Liver (tissue), 9 donors: ENCODE measurements around the gene ATG9A. TPM values are rescaled to one million over a fixed set of nuclear protein-coding genes. Genes with fewer than 3 reads are reported as not detected.

Source experiments
- DNase-seq: peaks from one replicate; pipeline ENCODE4 v3.0.0-alpha.2; 2017; ENCODE audit warnings: low spot score
- H3K27ac ChIP-seq, 2 donors: one replicate each; pipeline ENCODE4 v1.7.0; 2013; ENCODE audit warnings: inconsistent platforms in 2 of 2, low read length in 2 of 2, control low read depth in 1 of 2, low read depth in 1 of 2, mild to moderate bottlenecking in 1 of 2
- H3K27me3 ChIP-seq, 4 donors: one replicate each; pipeline versions ENCODE4 v1.6.1 to v1.7.0; 2013; ENCODE audit warnings: low read length in 3 of 4, inconsistent platforms in 1 of 4, mild to moderate bottlenecking in 1 of 4, moderate library complexity in 1 of 4; ENCODE audit not compliant: control insufficient read depth in 4 of 4, insufficient read depth in 4 of 4
- H3K36me3 ChIP-seq, 4 donors: one replicate each; pipeline versions ENCODE4 v1.6.1 to v1.7.0; 2013; ENCODE audit warnings: low read length in 3 of 4, mild to moderate bottlenecking in 3 of 4, low read depth in 1 of 4, moderate library complexity in 1 of 4; ENCODE audit not compliant: control insufficient read depth in 4 of 4, insufficient read depth in 3 of 4
- H3K4me1 ChIP-seq, 4 donors: one replicate each; pipeline versions ENCODE4 v1.6.1 to v1.7.0; 2013; ENCODE audit warnings: low read length in 3 of 4, mild to moderate bottlenecking in 3 of 4, moderate library complexity in 1 of 4; ENCODE audit not compliant: control insufficient read depth in 4 of 4, insufficient read depth in 4 of 4
- H3K4me3 ChIP-seq, 3 donors: one replicate each; pipeline versions ENCODE4 v1.6.1 to v1.7.0; 2013; ENCODE audit warnings: low read length in 3 of 3, control low read depth in 1 of 3, low read depth in 1 of 3, mild to moderate bottlenecking in 1 of 3
- H3K9ac ChIP-seq, 2 donors: one replicate each; pipeline ENCODE4 v1.7.0; 2013; ENCODE audit warnings: low read length in 2 of 2, mild to moderate bottlenecking in 2 of 2, moderate library complexity in 2 of 2, control low read depth in 1 of 2, low read depth in 1 of 2
- H3K9me3 ChIP-seq, 4 donors: one replicate each; pipeline versions ENCODE4 v1.6.1 to v1.7.0; 2013; ENCODE audit warnings: low read length in 3 of 4; ENCODE audit not compliant: control insufficient read depth in 4 of 4
- ATF3 ChIP-seq: IDR thresholded peaks from 2 replicates; pipeline ENCODE4 v1.6.1; 2016; ENCODE audit warnings: antibody characterized with exemption
- EGR1 ChIP-seq, 2 donors: IDR thresholded peaks; 2 replicates each; pipeline ENCODE4 v1.6.1; 2016 to 2018; ENCODE audit warnings: antibody characterized with exemption in 2 of 2, low read depth in 2 of 2
- FOXA1 ChIP-seq: IDR thresholded peaks from 2 replicates; pipeline ENCODE4 v1.6.1; 2016; ENCODE audit warnings: antibody characterized with exemption
- GABPA ChIP-seq, 2 donors: IDR thresholded peaks in 1 of 2; conservative IDR thresholded peaks in 1 of 2; 2 replicates each; pipeline ENCODE4 v1.6.1; 2016; ENCODE audit warnings: antibody characterized with exemption in 2 of 2, mild to moderate bottlenecking in 1 of 2, moderate library complexity in 1 of 2
- HNF4A ChIP-seq, 2 donors: conservative IDR thresholded peaks; 2 replicates each; pipeline ENCODE4 v1.6.1; 2016; ENCODE audit warnings: antibody characterized with exemption in 2 of 2, mild to moderate bottlenecking in 2 of 2
- HNF4G ChIP-seq: IDR thresholded peaks from 2 replicates; pipeline ENCODE4 v1.6.1; 2016; ENCODE audit warnings: antibody characterized with exemption
- JUND ChIP-seq, 2 donors: IDR thresholded peaks; 2 replicates each; pipeline ENCODE4 v1.6.1; 2016; ENCODE audit warnings: antibody characterized with exemption in 2 of 2
- NR2F2 ChIP-seq: IDR thresholded peaks from 2 replicates; pipeline ENCODE4 v1.6.1; 2016; ENCODE audit warnings: antibody characterized with exemption
- RAD21 ChIP-seq, 2 donors: IDR thresholded peaks; 2 replicates each; pipeline ENCODE4 v1.6.1; 2016; ENCODE audit warnings: antibody characterized with exemption in 2 of 2, mild to moderate bottlenecking in 2 of 2
- RXRA ChIP-seq, 2 donors: IDR thresholded peaks; 2 replicates each; pipeline ENCODE4 v1.6.1; 2017 to 2018; ENCODE audit warnings: antibody characterized with exemption in 2 of 2, mild to moderate bottlenecking in 1 of 2
- SP1 ChIP-seq: IDR thresholded peaks from 2 replicates; pipeline ENCODE4 v1.6.1; 2018; ENCODE audit warnings: antibody characterized with exemption, mild to moderate bottlenecking
- TAF1 ChIP-seq: conservative IDR thresholded peaks from 2 replicates; pipeline ENCODE4 v1.6.1; 2016; ENCODE audit warnings: antibody characterized with exemption, mild to moderate bottlenecking
- YY1 ChIP-seq: IDR thresholded peaks from 2 replicates; pipeline ENCODE4 v1.6.1; 2016; ENCODE audit warnings: antibody characterized with exemption, mild to moderate bottlenecking
- WGBS: extraction: QIAGEN DNeasy Blood & Tissue Kit; methylation state at CpG from one replicate; pipeline ENCODE4 v1.1.7; 2013; 5-methylcytosine and 5-hydroxymethylcytosine counted together
- polyA plus RNA-seq, 2 donors: library from polyadenylated mRNA; stranded (reverse) in 1 of 2; unstranded in 1 of 2; fragments of 200-250 nt in 1 of 2; fragments of >200 nt in 1 of 2; fragmentation: Nextera tagmentation in 1 of 2; extraction: Ambion mirVana in 1 of 2; gene quantifications; one replicate each; pipeline versions ENCODE4 v1.2.1 to v1.2.3, GENCODE V29; 2013 to 2015
- total RNA-seq, 2 donors: library from RNA; depleted of rRNA; stranded (reverse); fragments of >200 nt; gene quantifications; one replicate each; pipeline ENCODE4 v1.2.3, GENCODE V29; 2014
- TF ChIP-seq, protein P1 (sequence below): IDR thresholded peaks from 2 replicates; pipeline ENCODE4 v1.6.1; 2016; ENCODE audit warnings: antibody characterized with exemption
- TF ChIP-seq, protein P2 (sequence below): IDR thresholded peaks from 2 replicates; pipeline ENCODE4 v1.6.1; 2016; ENCODE audit warnings: antibody characterized with exemption, mild to moderate bottlenecking
- donor health status: healthy.
- donor health status: healthy.
- donor health status: healthy.
- donor health status: healthy.
- donor health status: healthy.

The ATG9A gene
- total and polyA plus RNA-seq, 4 donors, result 24.3 to 68.1 (median 37.9) TPM

GRCh38 chr2:219234331-219234730 is 4.9 kb upstream of the ATG9A start:
- H3K27ac ChIP-seq, result no peak overlapping the region
- peaks cover 4 to 70% (median 62%) of the 10 kb centered on the region in 4 donors for H3K36me3 ChIP-seq
- H3K4me3 ChIP-seq, result no peak overlapping the region
- H3K4me1 ChIP-seq, result peaks cover 0 to 9% (median 7%) of the 10 kb centered on the region in 4 donors
- WGBS, result 95% methylated on average over 3 of the region's 3 CpGs
- no peak for DNase-seq
- H3K9ac ChIP-seq, result no peak overlapping the region
- no peaks in the 10 kb centered on the region for H3K27me3 ChIP-seq
- TF ChIP-seq, protein P1, sequence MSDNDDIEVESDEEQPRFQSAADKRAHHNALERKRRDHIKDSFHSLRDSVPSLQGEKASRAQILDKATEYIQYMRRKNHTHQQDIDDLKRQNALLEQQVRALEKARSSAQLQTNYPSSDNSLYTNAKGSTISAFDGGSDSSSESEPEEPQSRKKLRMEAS, result no peak
- TF ChIP-seq FOXA1 (no peak), TAF1 (no peak), NR2F2 (no peak), JUND (IDR thresholded peaks at IDR 0.05) (no peak), YY1 (no peak), SP1 (no peak), RXRA (IDR thresholded peaks at IDR 0.05) (no peak), ATF3 (no peak), GABPA (IDR thresholded peaks at IDR 0.05 in 1 of 2, conservative IDR thresholded peaks at IDR 0.05 in 1 of 2) (no peak), RAD21 (IDR thresholded peaks at IDR 0.05) (no peak)
- TF ChIP-seq, protein P2, sequence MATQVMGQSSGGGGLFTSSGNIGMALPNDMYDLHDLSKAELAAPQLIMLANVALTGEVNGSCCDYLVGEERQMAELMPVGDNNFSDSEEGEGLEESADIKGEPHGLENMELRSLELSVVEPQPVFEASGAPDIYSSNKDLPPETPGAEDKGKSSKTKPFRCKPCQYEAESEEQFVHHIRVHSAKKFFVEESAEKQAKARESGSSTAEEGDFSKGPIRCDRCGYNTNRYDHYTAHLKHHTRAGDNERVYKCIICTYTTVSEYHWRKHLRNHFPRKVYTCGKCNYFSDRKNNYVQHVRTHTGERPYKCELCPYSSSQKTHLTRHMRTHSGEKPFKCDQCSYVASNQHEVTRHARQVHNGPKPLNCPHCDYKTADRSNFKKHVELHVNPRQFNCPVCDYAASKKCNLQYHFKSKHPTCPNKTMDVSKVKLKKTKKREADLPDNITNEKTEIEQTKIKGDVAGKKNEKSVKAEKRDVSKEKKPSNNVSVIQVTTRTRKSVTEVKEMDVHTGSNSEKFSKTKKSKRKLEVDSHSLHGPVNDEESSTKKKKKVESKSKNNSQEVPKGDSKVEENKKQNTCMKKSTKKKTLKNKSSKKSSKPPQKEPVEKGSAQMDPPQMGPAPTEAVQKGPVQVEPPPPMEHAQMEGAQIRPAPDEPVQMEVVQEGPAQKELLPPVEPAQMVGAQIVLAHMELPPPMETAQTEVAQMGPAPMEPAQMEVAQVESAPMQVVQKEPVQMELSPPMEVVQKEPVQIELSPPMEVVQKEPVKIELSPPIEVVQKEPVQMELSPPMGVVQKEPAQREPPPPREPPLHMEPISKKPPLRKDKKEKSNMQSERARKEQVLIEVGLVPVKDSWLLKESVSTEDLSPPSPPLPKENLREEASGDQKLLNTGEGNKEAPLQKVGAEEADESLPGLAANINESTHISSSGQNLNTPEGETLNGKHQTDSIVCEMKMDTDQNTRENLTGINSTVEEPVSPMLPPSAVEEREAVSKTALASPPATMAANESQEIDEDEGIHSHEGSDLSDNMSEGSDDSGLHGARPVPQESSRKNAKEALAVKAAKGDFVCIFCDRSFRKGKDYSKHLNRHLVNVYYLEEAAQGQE, result no peak
- no peaks in the 10 kb centered on the region for H3K9me3 ChIP-seq

DNA sequence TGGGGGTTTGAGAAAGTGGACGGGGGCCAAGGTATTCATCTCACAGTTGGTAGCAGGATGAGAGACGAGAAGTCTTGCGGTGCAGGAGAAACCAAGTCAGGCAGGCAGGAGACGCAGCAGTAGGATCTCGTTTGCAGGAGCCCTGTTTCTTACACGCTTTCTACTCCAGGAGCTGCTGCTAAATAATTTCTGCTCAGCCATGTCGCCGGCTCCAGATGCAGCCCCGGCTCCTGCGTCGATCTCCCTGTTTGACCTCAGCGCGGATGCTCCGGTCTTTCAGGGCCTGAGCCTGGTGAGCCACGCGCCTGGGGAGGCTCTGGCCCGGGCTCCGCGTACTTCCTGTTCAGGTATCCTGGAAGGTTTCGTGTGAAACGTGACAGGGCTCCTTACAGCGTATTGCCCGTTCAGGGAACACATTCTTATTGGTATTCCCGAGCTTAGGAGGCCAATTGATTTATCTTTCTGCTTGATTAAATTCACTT is 664 bp upstream of the ATG9A start:
- H3K27ac ChIP-seq, result peak overlapping the region; percentile 90 to 97

GRCh38 chr2:219228911-219229304 is 528 bp downstream of the ATG9A start:
- TF ChIP-seq RAD21 (IDR thresholded peaks at IDR 0.05), result no peak
- TF ChIP-seq TAF1, result no peak
- TF ChIP-seq JUND (IDR thresholded peaks at IDR 0.05), result no peak
- no peak for TF ChIP-seq ATF3
- TF ChIP-seq SP1, result no peak
- TF ChIP-seq RXRA (IDR thresholded peaks at IDR 0.05), result no peak
- no peak for TF ChIP-seq EGR1 (IDR thresholded peaks at IDR 0.05; ENCODE audit: low read depth in 2 of 2)
- TF ChIP-seq, protein P1, result no peak
- no peak for TF ChIP-seq HNF4A (conservative IDR thresholded peaks at IDR 0.05)
- no peak for TF ChIP-seq HNF4G
- no peak for TF ChIP-seq YY1
- peaks cover 8 to 41% (median 36%) of the 10 kb centered on the region in 4 donors for H3K36me3 ChIP-seq
- 3% methylated on average over 19 of the region's 19 CpGs for WGBS
- DNase-seq, result no peak
- no peaks in the 10 kb centered on the region for H3K27me3 ChIP-seq
- H3K9me3 ChIP-seq, result no peaks in the 10 kb centered on the region
- peak overlapping the region; percentile 90 to 97 for H3K27ac ChIP-seq
- H3K4me3 ChIP-seq, result peak overlapping the region; percentile 75 to 94 (median 87)
- H3K9ac ChIP-seq, result peak overlapping the region; percentile 85 to 89
- H3K4me1 ChIP-seq, result peaks cover 7 to 22% (median 18%) of the 10 kb centered on the region in 4 donors

More for the DNA sequence above, 664 bp upstream of the ATG9A start:
- Histone ChIP-seq H3K36me3 (peaks cover 0 to 41% (median 35%) of the 10 kb centered on the region in 4 donors), H3K4me1 (peaks cover 7 to 22% (median 18%) of the 10 kb centered on the region in 4 donors), H3K9ac (peak overlapping the region; percentile 63 to 94), H3K4me3 (peak overlapping the region; percentile 68 to 97 (median 89)), H3K27me3 (no peaks in the 10 kb centered on the region), H3K9me3 (no peaks in the 10 kb centered on the region)
- DNase-seq, result peak; percentile 59
- no peak for TF ChIP-seq SP1
- TF ChIP-seq, protein P1, result peak; percentile 7
- WGBS, result under 1% methylated on average over 24 of the region's 24 CpGs
